ENCODE measurements around the gene DUOX1. TPM values are rescaled to one million over a fixed set of nuclear protein-coding genes. Genes with fewer than 3 reads are reported as not detected.

DUOX1 gene
- total and polyA plus RNA-seq, 2 of the 13 experiments (the other 11 are each of a cell fraction or from before 2014, with no cell fraction given), result 0.03 TPM; not detected in 1

GRCh38 chr15:45200001-45200798 is 70.4 kb downstream of the DUOX1 start (continued):
- no peak for TF ChIP-seq MXD3 (CRISPR knock-in tag; IDR thresholded peaks at IDR 0.05)
- TF ChIP-seq, protein P1, sequence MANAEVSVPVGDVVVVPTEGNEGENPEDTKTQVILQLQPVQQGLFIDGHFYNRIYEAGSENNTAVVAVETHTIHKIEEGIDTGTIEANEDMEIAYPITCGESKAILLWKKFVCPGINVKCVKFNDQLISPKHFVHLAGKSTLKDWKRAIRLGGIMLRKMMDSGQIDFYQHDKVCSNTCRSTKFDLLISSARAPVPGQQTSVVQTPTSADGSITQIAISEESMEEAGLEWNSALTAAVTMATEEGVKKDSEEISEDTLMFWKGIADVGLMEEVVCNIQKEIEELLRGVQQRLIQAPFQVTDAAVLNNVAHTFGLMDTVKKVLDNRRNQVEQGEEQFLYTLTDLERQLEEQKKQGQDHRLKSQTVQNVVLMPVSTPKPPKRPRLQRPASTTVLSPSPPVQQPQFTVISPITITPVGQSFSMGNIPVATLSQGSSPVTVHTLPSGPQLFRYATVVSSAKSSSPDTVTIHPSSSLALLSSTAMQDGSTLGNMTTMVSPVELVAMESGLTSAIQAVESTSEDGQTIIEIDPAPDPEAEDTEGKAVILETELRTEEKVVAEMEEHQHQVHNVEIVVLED (CRISPR knock-in tag; IDR thresholded peaks at IDR 0.05; ENCODE audit: borderline replicate concordance), result peak; percentile 57; the same call in 1 of the 2 replicates
- TF ChIP-seq CREM (IDR thresholded peaks at IDR 0.05), result peak; percentile 67; the same call in 1 of the 2 replicates
- no peak for TF ChIP-seq CREM (CRISPR knock-in tag; IDR thresholded peaks at IDR 0.05)
- TF ChIP-seq ZNF138 (CRISPR knock-in tag; IDR thresholded peaks at IDR 0.05; ENCODE audit: low read depth), result no peak
- TF ChIP-seq ELF3 (CRISPR knock-in tag; IDR thresholded peaks at IDR 0.05), result peak; percentile 74
- 0 out of 2 replicates have a peak, but pooled peaks have one; percentile 41 for TF ChIP-seq PRDM10 (CRISPR knock-in tag; IDR thresholded peaks at IDR 0.05; ENCODE audit: low read depth)
- peak; percentile 88 for TF ChIP-seq GATAD2A (CRISPR knock-in tag; IDR thresholded peaks at IDR 0.05)
- no peak for TF ChIP-seq CAMTA2 (CRISPR knock-in tag; IDR thresholded peaks at IDR 0.05; ENCODE audit: borderline replicate concordance)
- no peak for TF ChIP-seq ZNF878 (CRISPR knock-in tag; IDR thresholded peaks at IDR 0.05)
- peak in 1 of 2 experiments; percentile 83; a peak in 2 of 4 replicates for TF ChIP-seq KLF16 (CRISPR knock-in tag; IDR thresholded peaks at IDR 0.05)
- TF ChIP-seq ARNT (IDR thresholded peaks at IDR 0.05), result no peak
- peak; percentile 43; the same call in 1 of the 2 replicates for TF ChIP-seq ZNF513 (CRISPR knock-in tag; conservative IDR thresholded peaks at IDR 0.05)
- TF ChIP-seq, protein P2, sequence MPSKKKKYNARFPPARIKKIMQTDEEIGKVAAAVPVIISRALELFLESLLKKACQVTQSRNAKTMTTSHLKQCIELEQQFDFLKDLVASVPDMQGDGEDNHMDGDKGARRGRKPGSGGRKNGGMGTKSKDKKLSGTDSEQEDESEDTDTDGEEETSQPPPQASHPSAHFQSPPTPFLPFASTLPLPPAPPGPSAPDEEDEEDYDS (CRISPR knock-in tag; IDR thresholded peaks at IDR 0.05), result peak; percentile 78
- TF ChIP-seq FUBP1 (CRISPR knock-in tag; IDR thresholded peaks at IDR 0.05; ENCODE audit: borderline replicate concordance), result peak; percentile 32; the same call in 1 of the 2 replicates
- TF ChIP-seq ZBTB46 (CRISPR knock-in tag; IDR thresholded peaks at IDR 0.05; ENCODE audit: borderline replicate concordance), result no peak
